Panc1 (cell line): ENCODE measurements around the gene TRABD2B. TPM values are rescaled to one million over a fixed set of nuclear protein-coding genes. Genes with fewer than 3 reads are reported as not detected.

Experiments used
- ATAC-seq: fragments of 200-7000 bp; cut with Tn5 transposase; 2 replicates; pipeline ENCODE4 v1.9.1; 2020; ENCODE audit warnings: mild to moderate bottlenecking, moderate library complexity
- BruUV-seq: library from RNA; stranded (reverse); fragments of 400-500 nt; replicated peaks from 2 replicates; lab custom pipeline; 2021; lab: Mats Ljungman, UMichigan
- CTCF ChIA-PET: fragments of 300-600 bp; sonication (Branson Sonifier 250); formaldehyde crosslinking; loops from one replicate; lab custom pipeline; 2022; ENCODE audit warnings: antibody characterized with exemption; lab: Charles Lee
- POLR2A ChIA-PET: fragments of 300-600 bp; sonication (Branson Sonifier 250); formaldehyde crosslinking; loops from one replicate; lab custom pipeline; 2022; ENCODE audit warnings: antibody characterized with exemption; lab: Charles Lee
- DNase-seq: peaks from one replicate; pipeline ENCODE4 v3.0.0-alpha.2; 2010; ENCODE audit warnings: low read depth, low spot score
- H3K27ac ChIP-seq: 2 replicates; pipeline ENCODE4 v1.5.1; 2011; ENCODE audit warnings: mild to moderate bottlenecking, low read length, inconsistent platforms
- H3K27me3 ChIP-seq: fragments of 200-500 bp; sonication (Bioruptor generic); 2 replicates; pipeline ENCODE4 v1.6.0; 2014; ENCODE audit warnings: low read length, inconsistent platforms; ENCODE audit not compliant: control insufficient read depth, insufficient read depth
- H3K36me3 ChIP-seq: fragments of 200-500 bp; sonication (Bioruptor generic); 2 replicates; pipeline ENCODE4 v1.5.1; 2014; ENCODE audit warnings: inconsistent platforms, mild to moderate bottlenecking, low read length, moderate library complexity; ENCODE audit not compliant: control insufficient read depth, insufficient read depth
- H3K4me1 ChIP-seq: 2 replicates; pipeline ENCODE4 v1.5.1; 2011; ENCODE audit warnings: inconsistent platforms, mild to moderate bottlenecking, low read length, moderate library complexity; ENCODE audit not compliant: control insufficient read depth, insufficient read depth
- H3K4me3 ChIP-seq, 2 experiments: 2 replicates each; pipeline ENCODE4 v1.5.1; 2011 to 2012; ENCODE audit warnings: low read depth in 2 of 2, low read length in 2 of 2, mild to moderate bottlenecking in 2 of 2, inconsistent platforms in 1 of 2, moderate library complexity in 1 of 2
- H3K9me3 ChIP-seq: fragments of 200-500 bp; sonication (Bioruptor generic); 2 replicates; pipeline ENCODE4 v1.5.1; 2014; ENCODE audit warnings: low read depth, mild to moderate bottlenecking, inconsistent platforms, low read length, moderate library complexity; ENCODE audit not compliant: control insufficient read depth, insufficient read depth
- CTCF ChIP-seq: fragments of 450-650 bp; IDR thresholded peaks from 2 replicates; pipeline ENCODE4 v1.5.1; 2017; ENCODE audit warnings: mild to moderate bottlenecking
- POLR2AphosphoS5 ChIP-seq: IDR thresholded peaks from 2 replicates; pipeline ENCODE4 v1.6.1; 2012; ENCODE audit warnings: mild to moderate bottlenecking, low read depth, low read length, moderate library complexity
- REST ChIP-seq, 2 experiments: IDR thresholded peaks; 2 replicates each; pipeline ENCODE4 v1.6.1; 2011 to 2012; ENCODE audit warnings: low read depth in 2 of 2, control low read depth in 1 of 2, low read length in 1 of 2, mild to moderate bottlenecking in 1 of 2, moderate library complexity in 1 of 2; ENCODE audit not compliant: insufficient read depth in 1 of 2
- SIN3A ChIP-seq: IDR thresholded peaks from 2 replicates; pipeline ENCODE4 v1.6.1; 2012; ENCODE audit warnings: low read depth, mild to moderate bottlenecking, low read length, moderate library complexity, borderline replicate concordance; ENCODE audit not compliant: insufficient read depth
- TCF7L2 ChIP-seq: IDR thresholded peaks from 2 replicates; pipeline ENCODE4 v1.6.1; 2011; ENCODE audit warnings: mild to moderate bottlenecking, low read depth, low read length, inconsistent platforms
- in situ Hi-C: cut with HindIII; loops from 2 replicates; pipeline ENCODE4 v1.10.0; 2016; ENCODE audit warnings: low sequenced_read_pairs, low pct_unique_long_range_greater_than_20kb
- intact Hi-C: fragments of 100-400 bp; cut with micrococcal nuclease; formaldehyde crosslinking; loops from one replicate; pipeline ENCODE4 v1.10.0; 2022; ENCODE audit not compliant: unreplicated experiment
- total RNA-seq: library from RNA; stranded (reverse); gene quantifications from one replicate; pipeline ENCODE4 v1.2.1, GENCODE V29; 2021; ENCODE audit not compliant: unreplicated experiment

TRABD2B gene
- total RNA-seq, 1 experiment from 2014 or later: not detected

GRCh38 chr1:48027533-48027835, 30.3 kb upstream of the TRABD2B start:
- Histone ChIP-seq H3K4me3 (no peak overlapping the region), H3K27ac (no peak overlapping the region), H3K36me3 (no peaks in the 10 kb centered on the region), H3K27me3 (peaks cover 3% of the 10 kb centered on the region; the same call in 1 of the 2 replicates), H3K9me3 (no peaks in the 10 kb centered on the region), H3K4me1 (no peaks in the 10 kb centered on the region)
- in situ Hi-C loops (no loop called here), intact Hi-C loops (no loop called here)
- CTCF ChIA-PET: no interaction called here
- no TSS peak for BruUV-seq
- no peak for DNase-seq
- no peak for ATAC-seq
- POLR2A ChIA-PET: no interaction called here
- TF ChIP-seq CTCF: no peak
- TF ChIP-seq POLR2AphosphoS5: no peak
- no peak for TF ChIP-seq REST (IDR thresholded peaks at IDR 0.05; ENCODE audit: insufficient read depth in 1 of 2, low read depth in 2 of 2, low read length in 1 of 2)

GRCh38 chr1:48026701-48027532, 29.7 kb upstream of the TRABD2B start:
- intact Hi-C loops: no loop called here
- no peak for DNase-seq
- TF ChIP-seq REST (IDR thresholded peaks at IDR 0.05; ENCODE audit: insufficient read depth in 1 of 2, low read depth in 2 of 2, low read length in 1 of 2) (no peak), POLR2AphosphoS5 (no peak), TCF7L2 (no peak), CTCF (no peak), SIN3A (no peak)
- ATAC-seq: no peak
- ChIA-PET POLR2A (no interaction called here), CTCF (no interaction called here)
- Histone ChIP-seq H3K4me1 (no peaks in the 10 kb centered on the region), H3K27me3 (peaks cover 3% of the 10 kb centered on the region; the same call in 1 of the 2 replicates), H3K9me3 (no peaks in the 10 kb centered on the region), H3K27ac (no peak overlapping the region), H3K4me3 (no peak overlapping the region), H3K36me3 (no peaks in the 10 kb centered on the region)
- BruUV-seq: no TSS peak
- in situ Hi-C loops: no loop called here
